Sciatic nerve (tissue), 2 donors: ENCODE data around the gene LGR5. TPM values are rescaled to one million over a fixed set of nuclear protein-coding genes. Genes with fewer than 3 reads are reported as not detected.
A peak's percentile ranks its signal among the peaks of the same experiment; 100 is the strongest.

Experiments
- ATAC-seq: fragments of 200-7000 bp; cut with Tn5 transposase; one replicate; pipeline ENCODE4 v1.9.1; 2020; ENCODE audit warnings: mild to moderate bottlenecking, moderate library complexity
- DNase-seq: peaks from one replicate; pipeline ENCODE4 v3.0.0-alpha.2; 2020; ENCODE audit warnings: low spot score
- intact Hi-C: fragments of 100-400 bp; cut with DNase I; formaldehyde crosslinking; loops from one replicate; pipeline ENCODE4 v1.14.2; 2022
- total RNA-seq: library from RNA; stranded (reverse); fragmentation: NEBNext Ultra II Directional; extraction: Animal tissue kit (Norgen Biotek cat#: 25700); gene quantifications from one replicate; pipeline ENCODE4 v1.2.1, GENCODE V29; 2021
- donor health status: DM: no; HTN: no; CAD: no.
- donor health status: DM: no; HTN: no; CAD: no.

Gene LGR5
- total RNA-seq, result 2.3 TPM

GRCh38 chr12:71439613-71440344, at the start of gene LGR5:
Gene LGR5 (plus strand): TSS chr12:71439798. CDS start chr12:71440081, 283 bp downstream.
- intact Hi-C loops, result no loop called here
- ATAC-seq, result peak; percentile 77
- peak; percentile 69 for DNase-seq

- ATAC-seq (peak; percentile 74), DNase-seq (no peak)
- intact Hi-C loops, result no loop called here
Observed at GRCh38 chr12:71392521-71393145, 47.0 kb upstream of the LGR5 start.

GRCh38 chr12:71393625-71394024, 46.0 kb upstream of the LGR5 start:
- intact Hi-C loops, result no loop called here
- no peak for ATAC-seq
- no peak for DNase-seq

GRCh38 chr12:71397433-71397954, 42.1 kb upstream of the LGR5 start:
- DNase-seq, result no peak
- intact Hi-C loops, result no loop called here
- no peak for ATAC-seq

- DNase-seq (no peak), ATAC-seq (no peak)
- intact Hi-C loops, result no loop called here
Observed at GRCh38 chr12:71399197-71399596, 40.4 kb upstream of the LGR5 start.

- DNase-seq (no peak), ATAC-seq (no peak)
- intact Hi-C loops, result no loop called here
Observed at GRCh38 chr12:71400481-71400880, 39.1 kb upstream of the LGR5 start.

- intact Hi-C loops, result no loop called here
- DNase-seq, result no peak
- no peak for ATAC-seq
Observed at GRCh38 chr12:71405884-71406283, 33.7 kb upstream of the LGR5 start.

- DNase-seq (no peak), ATAC-seq (no peak)
- intact Hi-C loops, result no loop called here
Observed at GRCh38 chr12:71407732-71408131, 31.9 kb upstream of the LGR5 start.

GRCh38 chr12:71410844-71411243, 28.8 kb upstream of the LGR5 start:
- ATAC-seq (no peak), DNase-seq (no peak)
- intact Hi-C loops, result no loop called here

GRCh38 chr12:71411635-71412034, 28.0 kb upstream of the LGR5 start:
- intact Hi-C loops, result no loop called here
- no peak for ATAC-seq
- no peak for DNase-seq

- ATAC-seq (peak; percentile 69), DNase-seq (no peak)
- intact Hi-C loops, result no loop called here
Observed at GRCh38 chr12:71415336-71416231, 24.0 kb upstream of the LGR5 start.

- no peak for ATAC-seq
- intact Hi-C loops, result no loop called here
Observed at GRCh38 chr12:71417181-71417580, 22.4 kb upstream of the LGR5 start.

GRCh38 chr12:71420775-71421406, 18.7 kb upstream of the LGR5 start:
- intact Hi-C loops, result loop anchor here (10.0 kb wide), 1 partner anchor 324 kb away; no protein-coding TSS in a partner anchor
- no peak for DNase-seq
- ATAC-seq, result no peak

More at GRCh38 chr12:71417181-71417580, 22.4 kb upstream of the LGR5 start:
- DNase-seq, result no peak

- no peak for ATAC-seq
- intact Hi-C loops, result loop anchor here (10.0 kb wide), 1 partner anchor 319 kb away; no protein-coding TSS in a partner anchor
- DNase-seq, result no peak
Observed at GRCh38 chr12:71425568-71426299, 13.9 kb upstream of the LGR5 start.

GRCh38 chr12:71426300-71427047, 13.1 kb upstream of the LGR5 start:
- ATAC-seq (no peak), DNase-seq (no peak)
- intact Hi-C loops, result loop anchor here (10.0 kb wide), 1 partner anchor 318 kb away; no protein-coding TSS in a partner anchor

GRCh38 chr12:71430756-71431155, 8.8 kb upstream of the LGR5 start:
- no peak for DNase-seq
- intact Hi-C loops, result no loop called here
- no peak for ATAC-seq

- intact Hi-C loops, result no loop called here
- ATAC-seq, result no peak
- DNase-seq, result no peak
Observed at GRCh38 chr12:71431991-71432390, 7.6 kb upstream of the LGR5 start.

GRCh38 chr12:71432936-71433335, 6.7 kb upstream of the LGR5 start:
- ATAC-seq (no peak), DNase-seq (no peak)
- intact Hi-C loops, result no loop called here
